ENCODE measurements around the gene SPARC.

Gene SPARC

GRCh38 chr5:151648089-151648488 lies 38.6 kb downstream of the SPARC start:
- DNase-seq = no peak
- Histone ChIP-seq H3K27me3 (replicated peaks) (no peaks in the 10 kb centered on the region), H3K27ac (no peak overlapping the region), H3K36me3 (replicated peaks) (no peaks in the 10 kb centered on the region), H3K4me3 (ENCODE audit: low read depth, low read length) (no peak overlapping the region)
- no peak for TF ChIP-seq CTCF (IDR thresholded peaks at IDR 0.05; ENCODE audit: low read depth, low read length, missing control alignments)
- in situ Hi-C loops (cut with HindIII; ENCODE audit: low pct_ligation_motif_present, low sequenced_read_pairs) = no loop called here

- TF ChIP-seq CTCF (IDR thresholded peaks at IDR 0.05; ENCODE audit: low read depth, low read length, missing control alignments) = no peak
- in situ Hi-C loops (cut with HindIII; ENCODE audit: low pct_ligation_motif_present, low sequenced_read_pairs) = no loop called here
- no peak for DNase-seq
- no peak overlapping the region for H3K27ac ChIP-seq
- H3K4me3 ChIP-seq (ENCODE audit: low read depth, low read length) = no peak overlapping the region
- no peaks in the 10 kb centered on the region for H3K27me3 ChIP-seq (replicated peaks)
- H3K36me3 ChIP-seq (replicated peaks) = no peaks in the 10 kb centered on the region
Observed at GRCh38 chr5:151647320-151647861, 39.3 kb downstream of the SPARC start.

- no peak overlapping the region for H3K27ac ChIP-seq
- in situ Hi-C loops (cut with HindIII; ENCODE audit: low pct_ligation_motif_present, low sequenced_read_pairs) = no loop called here
- no peak overlapping the region for H3K4me3 ChIP-seq (ENCODE audit: low read depth, low read length)
- H3K27me3 ChIP-seq (replicated peaks) = no peaks in the 10 kb centered on the region
- no peaks in the 10 kb centered on the region for H3K36me3 ChIP-seq (replicated peaks)
- no peak for DNase-seq
- no peak for TF ChIP-seq CTCF (IDR thresholded peaks at IDR 0.05; ENCODE audit: low read depth, low read length, missing control alignments)
Observed at GRCh38 chr5:151646334-151646733, 40.4 kb downstream of the SPARC start.

- in situ Hi-C loops (cut with HindIII; ENCODE audit: low pct_ligation_motif_present, low sequenced_read_pairs) = no loop called here
- Histone ChIP-seq H3K36me3 (replicated peaks) (no peaks in the 10 kb centered on the region), H3K27ac (no peak overlapping the region), H3K4me3 (ENCODE audit: low read depth, low read length) (no peak overlapping the region), H3K27me3 (replicated peaks) (no peaks in the 10 kb centered on the region)
- DNase-seq = no peak
- TF ChIP-seq CTCF (IDR thresholded peaks at IDR 0.05; ENCODE audit: low read depth, low read length, missing control alignments) = no peak
Observed at GRCh38 chr5:151643388-151643787, 43.3 kb downstream of the SPARC start.

- TF ChIP-seq CTCF (IDR thresholded peaks at IDR 0.05; ENCODE audit: low read depth, low read length, missing control alignments) = no peak
- Histone ChIP-seq H3K36me3 (replicated peaks) (no peaks in the 10 kb centered on the region), H3K27me3 (replicated peaks) (no peaks in the 10 kb centered on the region), H3K4me3 (ENCODE audit: low read depth, low read length) (no peak overlapping the region), H3K27ac (no peak overlapping the region)
- in situ Hi-C loops (cut with HindIII; ENCODE audit: low pct_ligation_motif_present, low sequenced_read_pairs) = no loop called here
- no peak for DNase-seq
Observed at GRCh38 chr5:151642472-151643140, 44.1 kb downstream of the SPARC start.

- H3K36me3 ChIP-seq (replicated peaks) = no peaks in the 10 kb centered on the region
- H3K27me3 ChIP-seq (replicated peaks) = no peaks in the 10 kb centered on the region
- no peak for DNase-seq
- in situ Hi-C loops (cut with HindIII; ENCODE audit: low pct_ligation_motif_present, low sequenced_read_pairs) = no loop called here
- no peak overlapping the region for H3K27ac ChIP-seq
- no peak overlapping the region for H3K4me3 ChIP-seq (ENCODE audit: low read depth, low read length)
- no peak for TF ChIP-seq CTCF (IDR thresholded peaks at IDR 0.05; ENCODE audit: low read depth, low read length, missing control alignments)
Observed at GRCh38 chr5:151638619-151639018, 48.1 kb downstream of the SPARC start.

All from brain microvascular endothelial cell (primary cell).